ENCODE data around the gene DICER1. TPM values are rescaled to one million over a fixed set of nuclear protein-coding genes. Genes with fewer than 3 reads are reported as not detected.

Gene DICER1
- polyA plus RNA-seq, 3 donors: 26.5 to 38.4 (median 34.7) TPM

DNA sequence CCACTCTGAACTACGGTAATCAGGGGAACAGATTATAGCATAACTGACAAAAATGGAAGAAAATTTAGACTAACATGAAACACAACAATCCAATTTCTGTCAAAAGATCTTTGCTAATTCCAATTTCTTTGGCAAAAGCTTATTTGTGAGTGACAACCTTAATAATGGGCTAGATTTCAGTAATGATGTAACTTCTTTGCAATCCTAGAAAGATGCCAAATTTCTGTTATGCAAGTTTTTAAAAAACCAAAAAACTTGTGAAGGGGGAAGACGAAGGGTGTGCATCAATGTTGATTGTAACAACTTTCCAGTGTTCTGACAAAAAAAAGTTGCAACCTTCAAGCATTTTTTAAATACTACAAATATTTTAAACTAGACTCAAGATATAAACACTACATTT is 59.9 kb downstream of the DICER1 start:
- peaks cover 75 to 98% of the 10 kb centered on the region in 2 donors for H3K36me3 ChIP-seq (replicated peaks in 1 of 2; ENCODE audit: control insufficient read depth in 1 of 2, insufficient read depth in 2 of 2, low read length in 2 of 2)
- no peaks in the 10 kb centered on the region for H3K9me3 ChIP-seq (replicated peaks in 1 of 2; ENCODE audit: control insufficient read depth in 1 of 2, insufficient read depth in 1 of 2, low read length in 2 of 2)
- no peak overlapping the region for H2AFZ ChIP-seq (ENCODE audit: insufficient read depth, low read depth, low read length, poor library complexity, severe bottlenecking)
- no peak overlapping the region for H3K4me2 ChIP-seq (replicated peaks; ENCODE audit: extremely low read depth, low read length, poor library complexity, severe bottlenecking)
- no peak overlapping the region for H3K27ac ChIP-seq (ENCODE audit: low read depth in 1 of 2, low read length in 2 of 2)
- Mint-ChIP-seq H3K27me3 (ENCODE audit: low read depth in 3 of 3) (no peaks in the 10 kb centered on the region), H3K27ac (no peak overlapping the region), H3K4me3 (no peak overlapping the region), H3K4me1 (peaks cover 3% of the 10 kb centered on the region), H3K36me3 (peaks cover 72 to 85% of the 10 kb centered on the region in 2 donors), H3K9me3 (no peaks in the 10 kb centered on the region)
- no peak overlapping the region for H3K4me3 ChIP-seq (replicated peaks in 1 of 3; ENCODE audit: low read depth in 2 of 3, low read length in 3 of 3)
- H3K9ac ChIP-seq (ENCODE audit: insufficient read depth, low read length, poor library complexity, severe bottlenecking): no peak overlapping the region
- TF ChIP-seq, protein P1, sequence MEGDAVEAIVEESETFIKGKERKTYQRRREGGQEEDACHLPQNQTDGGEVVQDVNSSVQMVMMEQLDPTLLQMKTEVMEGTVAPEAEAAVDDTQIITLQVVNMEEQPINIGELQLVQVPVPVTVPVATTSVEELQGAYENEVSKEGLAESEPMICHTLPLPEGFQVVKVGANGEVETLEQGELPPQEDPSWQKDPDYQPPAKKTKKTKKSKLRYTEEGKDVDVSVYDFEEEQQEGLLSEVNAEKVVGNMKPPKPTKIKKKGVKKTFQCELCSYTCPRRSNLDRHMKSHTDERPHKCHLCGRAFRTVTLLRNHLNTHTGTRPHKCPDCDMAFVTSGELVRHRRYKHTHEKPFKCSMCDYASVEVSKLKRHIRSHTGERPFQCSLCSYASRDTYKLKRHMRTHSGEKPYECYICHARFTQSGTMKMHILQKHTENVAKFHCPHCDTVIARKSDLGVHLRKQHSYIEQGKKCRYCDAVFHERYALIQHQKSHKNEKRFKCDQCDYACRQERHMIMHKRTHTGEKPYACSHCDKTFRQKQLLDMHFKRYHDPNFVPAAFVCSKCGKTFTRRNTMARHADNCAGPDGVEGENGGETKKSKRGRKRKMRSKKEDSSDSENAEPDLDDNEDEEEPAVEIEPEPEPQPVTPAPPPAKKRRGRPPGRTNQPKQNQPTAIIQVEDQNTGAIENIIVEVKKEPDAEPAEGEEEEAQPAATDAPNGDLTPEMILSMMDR (IDR thresholded peaks at IDR 0.05): no peak
- peaks cover 16% of the 10 kb centered on the region for H3K79me2 ChIP-seq (ENCODE audit: insufficient read depth, low read length)
- no peaks in the 10 kb centered on the region for H3K4me1 ChIP-seq (ENCODE audit: control insufficient read depth in 1 of 2, insufficient read depth in 2 of 2, low read length in 2 of 2)
- H3K27me3 ChIP-seq (ENCODE audit: control insufficient read depth in 2 of 2, insufficient read depth in 2 of 2, low read length in 2 of 2): no peaks in the 10 kb centered on the region
- no peak for DNase-seq
- intact Hi-C loops (cut with micrococcal nuclease): no loop called here
- WGBS (ENCODE audit: insufficient coverage): no CpG with 5 or more reads among the region's 2 CpGs
- H4K20me1 ChIP-seq (ENCODE audit: insufficient read depth, low read length): peaks cover 93% of the 10 kb centered on the region

DNA sequence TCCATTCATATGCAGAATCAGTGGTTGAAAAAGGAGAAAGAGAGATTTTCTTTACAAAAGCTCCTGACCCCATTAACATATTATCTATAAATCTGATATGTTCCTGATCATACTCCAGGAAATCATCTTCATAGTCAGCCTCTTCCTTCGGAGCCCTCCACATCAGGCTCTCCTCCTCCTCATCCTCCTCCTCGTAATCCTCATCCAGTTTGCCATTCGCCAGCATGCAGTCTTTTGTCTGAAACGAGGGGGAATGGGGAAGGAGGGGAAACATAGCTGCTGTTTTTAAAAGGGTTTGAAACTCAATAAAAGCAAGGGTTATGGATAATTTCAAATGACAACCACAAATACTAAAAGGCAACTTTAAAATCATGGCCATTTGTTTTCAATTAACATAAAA is 60.9 kb downstream of the DICER1 start:
- DNase-seq: no peak
- Histone ChIP-seq H3K9ac (ENCODE audit: insufficient read depth, low read length, poor library complexity, severe bottlenecking) (no peak overlapping the region), H3K27ac (ENCODE audit: low read depth in 1 of 2, low read length in 2 of 2) (no peak overlapping the region), H2AFZ (ENCODE audit: insufficient read depth, low read depth, low read length, poor library complexity, severe bottlenecking) (no peak overlapping the region), H3K4me3 (replicated peaks in 1 of 3; ENCODE audit: low read depth in 2 of 3, low read length in 3 of 3) (no peak overlapping the region), H3K27me3 (ENCODE audit: control insufficient read depth in 2 of 2, insufficient read depth in 2 of 2, low read length in 2 of 2) (no peaks in the 10 kb centered on the region), H3K4me1 (ENCODE audit: control insufficient read depth in 1 of 2, insufficient read depth in 2 of 2, low read length in 2 of 2) (no peaks in the 10 kb centered on the region), H3K4me2 (replicated peaks; ENCODE audit: extremely low read depth, low read length, poor library complexity, severe bottlenecking) (no peak overlapping the region), H3K79me2 (ENCODE audit: insufficient read depth, low read length) (peaks cover 12% of the 10 kb centered on the region), H3K36me3 (replicated peaks in 1 of 2; ENCODE audit: control insufficient read depth in 1 of 2, insufficient read depth in 2 of 2, low read length in 2 of 2) (peaks cover 71 to 98% of the 10 kb centered on the region in 2 donors), H3K9me3 (replicated peaks in 1 of 2; ENCODE audit: control insufficient read depth in 1 of 2, insufficient read depth in 1 of 2, low read length in 2 of 2) (no peaks in the 10 kb centered on the region), H4K20me1 (ENCODE audit: insufficient read depth, low read length) (peaks cover 93% of the 10 kb centered on the region)
- Mint-ChIP-seq H3K27me3 (ENCODE audit: low read depth in 3 of 3) (no peaks in the 10 kb centered on the region), H3K27ac (peak overlapping the region in 1 of 7 donors; percentile 50), H3K9me3 (no peaks in the 10 kb centered on the region), H3K4me3 (no peak overlapping the region), H3K4me1 (peaks cover 3% of the 10 kb centered on the region), H3K36me3 (peaks cover 73 to 85% of the 10 kb centered on the region in 2 donors)
- intact Hi-C loops (cut with micrococcal nuclease): no loop called here
- TF ChIP-seq, protein P1 (IDR thresholded peaks at IDR 0.05): no peak
- no CpG with 5 or more reads among the region's 4 CpGs for WGBS (ENCODE audit: insufficient coverage)

All from CD14-positive monocyte (primary cell).